HL-60/S4 (cell line): ENCODE data around the gene TAF15.

Source experiments
- in situ Hi-C: fragments of 300-500 bp; cut with MboI; formaldehyde crosslinking; loops from 2 replicates; pipeline ENCODE4 v1.14.3; 2022; ENCODE audit warnings: low sequenced_read_pairs

TAF15 gene

DNA sequence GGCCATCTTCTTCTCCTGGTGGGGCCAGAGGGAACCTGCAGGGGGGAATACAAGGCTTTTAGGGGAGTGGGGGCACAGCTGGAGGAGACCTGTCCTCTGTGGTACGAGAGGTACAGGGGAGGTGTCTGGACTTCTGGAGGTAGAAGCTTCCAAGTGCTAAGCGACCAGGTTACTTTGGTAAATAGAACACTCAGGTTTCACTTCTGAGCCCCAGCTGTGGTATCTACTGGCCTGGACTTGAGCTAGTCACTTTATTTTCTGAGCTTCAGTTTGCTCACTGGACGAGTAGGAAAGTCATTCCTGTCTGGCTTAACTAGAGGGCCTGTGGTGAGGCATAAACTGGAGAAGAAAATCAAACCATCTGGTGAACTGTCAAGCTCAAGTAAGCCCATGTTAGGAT is 59.5 kb downstream of the TAF15 start, which contains the start of gene HEATR9:
Gene HEATR9, minus strand, starts transcription at position 155 of the 400 bp plus-strand sequence. Its CDS starts 149 bp downstream, at position 6.
- in situ Hi-C loops, result no loop called here

DNA sequence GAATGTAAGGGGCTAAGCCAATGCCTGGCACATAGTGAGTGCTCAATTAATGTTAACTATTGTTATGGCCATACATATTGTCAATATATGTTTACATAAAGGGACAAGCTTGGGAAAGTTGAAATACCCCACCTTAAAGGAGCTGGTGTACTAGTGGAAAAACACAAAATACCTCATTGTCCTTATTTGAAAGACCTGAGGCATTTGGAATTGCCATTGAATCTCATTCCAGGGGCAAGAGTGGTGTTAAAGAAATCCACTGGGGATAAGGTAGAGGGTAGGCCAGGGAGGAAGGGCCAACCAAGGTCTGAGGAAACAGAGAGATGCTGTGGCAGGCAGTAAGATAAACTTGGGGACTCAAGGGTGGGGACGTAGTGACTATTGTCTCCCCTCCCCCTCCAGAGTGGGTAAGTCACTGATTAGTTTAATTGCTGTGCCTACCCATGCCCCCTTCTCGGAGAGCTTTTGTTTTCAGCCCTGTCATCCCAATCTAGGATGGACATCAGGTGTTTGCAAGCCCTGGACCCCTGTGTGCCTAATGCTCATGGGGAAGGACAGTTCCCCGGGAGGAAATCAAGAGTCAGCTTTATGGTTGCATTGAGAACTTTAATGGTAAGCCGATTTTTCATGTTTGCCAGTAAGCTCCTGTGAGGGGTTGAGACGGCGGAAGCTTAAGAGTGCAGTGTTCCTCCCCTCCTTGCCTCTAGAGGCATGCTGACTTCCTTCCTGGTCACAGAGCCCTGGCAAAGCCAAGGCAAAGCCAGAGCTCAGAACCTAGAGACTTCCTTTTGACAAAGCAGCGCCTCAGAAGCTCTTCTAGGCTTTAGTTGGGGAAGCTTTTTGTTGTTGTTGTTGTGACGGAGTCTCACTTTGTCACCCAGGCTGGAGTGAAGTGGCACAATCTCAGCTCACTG is 61.9 kb downstream of the TAF15 start:
- in situ Hi-C loops, result no loop called here

DNA sequence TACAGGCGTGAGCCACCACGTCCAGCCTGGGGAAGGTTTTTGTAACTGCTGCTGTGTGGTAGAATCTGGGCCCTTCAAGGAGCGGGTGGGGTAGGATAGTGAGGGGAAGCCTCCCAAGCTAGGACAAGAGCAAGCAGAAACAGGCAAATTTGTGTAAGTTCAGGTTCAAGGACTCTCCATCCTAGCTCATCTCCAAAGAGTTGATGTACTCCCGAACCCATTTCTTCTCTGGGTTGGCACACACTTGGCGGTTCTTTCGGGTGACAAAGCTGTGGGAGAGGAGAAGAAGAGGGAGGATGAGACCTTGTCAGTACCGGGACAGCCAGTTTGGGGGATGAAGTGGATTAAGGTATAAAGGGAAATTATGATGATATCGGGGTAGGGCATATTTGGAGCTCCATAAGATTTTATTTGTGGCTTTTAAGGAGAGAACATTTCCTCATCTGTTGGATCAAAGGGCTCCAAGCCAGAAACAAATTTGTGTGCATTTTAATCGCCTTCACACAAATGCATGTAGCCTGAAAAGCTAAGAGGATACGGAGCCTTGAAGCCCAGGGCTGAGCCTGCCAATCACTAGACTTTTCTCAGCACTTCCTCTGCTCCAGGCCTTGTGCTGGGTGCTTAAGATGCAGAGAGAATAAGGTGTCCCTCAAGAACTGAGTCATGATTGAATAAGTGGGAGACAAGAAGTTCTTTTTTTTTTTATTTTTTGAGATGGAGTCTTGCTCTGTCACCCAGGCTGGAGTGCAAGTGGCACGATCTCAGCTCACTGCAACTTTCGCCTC is 63.1 kb downstream of the TAF15 start:
- in situ Hi-C loops, result no loop called here

DNA sequence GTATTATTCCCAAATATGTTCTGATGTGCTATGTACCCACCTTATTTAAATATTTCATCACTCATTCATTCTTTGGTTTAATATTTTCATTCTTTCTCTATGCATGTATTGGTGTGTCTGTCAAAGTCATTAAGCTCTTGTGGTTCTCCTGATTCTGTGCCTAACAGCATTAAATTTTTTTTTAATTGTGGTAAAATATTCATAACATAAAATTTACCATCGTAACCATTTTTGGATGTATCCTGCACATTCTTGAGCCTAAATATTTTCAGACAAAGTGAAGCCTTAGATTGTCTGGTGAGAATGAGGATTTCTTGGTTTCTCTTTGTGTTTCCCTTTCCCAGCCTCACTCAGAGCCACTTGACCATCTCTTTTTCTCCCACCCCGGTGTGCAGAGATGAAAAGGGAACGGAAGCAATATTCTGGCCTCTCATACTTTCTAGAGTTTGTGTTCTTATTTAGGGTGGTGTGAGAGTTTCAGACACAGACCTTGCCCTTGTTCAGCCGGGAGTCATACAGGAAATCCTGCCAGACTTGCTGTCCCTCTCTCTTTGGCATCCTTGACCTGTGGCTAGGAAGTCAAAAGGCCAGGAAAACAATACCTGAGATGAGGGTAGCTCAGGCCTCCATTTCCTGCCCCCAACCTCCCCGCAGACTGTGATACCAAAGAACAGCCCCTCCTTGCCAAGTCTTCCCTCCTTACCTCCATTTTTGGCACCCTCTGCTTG is 66.0 kb downstream of the TAF15 start:
- in situ Hi-C loops, result no loop called here

DNA sequence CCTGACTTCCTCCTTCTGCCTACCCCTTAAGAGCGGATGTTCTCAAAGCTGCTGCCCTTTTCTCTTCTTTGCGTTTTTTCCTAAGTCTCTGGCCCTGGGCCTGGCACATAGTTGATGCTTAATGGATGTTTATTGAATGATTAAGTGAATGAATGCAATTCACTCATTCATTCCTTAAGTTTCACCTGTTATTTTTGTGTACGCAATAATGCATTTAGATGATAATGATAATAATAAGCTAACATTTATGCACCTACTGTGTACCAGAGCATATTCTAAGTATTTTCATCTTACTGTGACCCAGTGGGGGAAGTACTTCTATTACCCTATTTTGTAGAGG is 66.5 kb downstream of the TAF15 start:
- in situ Hi-C loops, result no loop called here

DNA sequence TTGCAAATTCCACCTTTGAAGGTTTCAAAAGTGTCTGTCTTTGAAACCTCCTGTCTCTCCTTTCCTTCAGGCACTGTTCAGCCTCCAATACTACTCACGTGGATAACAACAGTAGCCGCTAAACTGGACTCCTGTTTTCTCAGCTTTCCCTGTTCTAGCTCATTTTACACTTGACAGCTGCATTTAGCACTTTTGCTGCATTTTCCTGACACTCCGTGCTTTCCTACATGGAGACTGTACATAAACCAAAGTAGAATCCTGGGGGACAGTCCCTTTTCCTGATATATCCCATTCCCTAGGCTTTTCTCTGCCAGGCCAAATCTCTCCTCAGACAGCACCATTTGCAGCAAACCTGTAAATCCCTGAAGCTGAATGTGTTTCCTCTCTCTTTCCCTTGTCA is 67.2 kb downstream of the TAF15 start:
- in situ Hi-C loops, result no loop called here

DNA sequence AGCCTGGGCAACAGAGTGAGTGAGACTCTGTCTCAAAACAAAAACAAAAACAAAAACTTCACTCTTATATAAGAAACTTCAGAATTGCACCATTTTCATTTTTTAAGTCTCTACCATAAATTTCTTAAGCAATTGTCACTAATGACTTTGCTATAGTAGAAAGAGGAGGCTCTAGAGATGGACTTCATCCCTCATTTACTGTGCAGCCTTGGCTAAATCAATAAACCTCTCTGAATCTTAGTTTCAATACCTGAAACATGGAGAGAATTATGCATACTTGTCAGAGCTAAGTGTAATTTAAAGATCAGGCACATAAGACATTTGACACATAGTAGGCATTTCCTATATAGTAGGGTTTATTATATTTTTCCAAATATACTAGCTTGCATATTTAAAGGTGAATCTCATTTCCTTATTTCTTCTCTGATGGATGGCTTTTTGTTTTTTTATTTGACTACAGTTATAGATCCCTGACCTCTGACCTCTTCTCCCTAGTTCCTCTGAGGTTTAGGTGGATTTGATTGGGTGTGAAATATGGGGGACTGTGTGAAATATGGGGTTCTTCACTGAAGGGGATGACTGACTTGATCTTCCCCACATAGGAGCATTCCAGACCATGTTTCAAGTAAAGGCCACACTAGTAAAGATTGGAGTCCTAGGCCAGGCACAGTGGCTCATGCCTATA is 68.2 kb downstream of the TAF15 start:
- in situ Hi-C loops, result no loop called here

DNA sequence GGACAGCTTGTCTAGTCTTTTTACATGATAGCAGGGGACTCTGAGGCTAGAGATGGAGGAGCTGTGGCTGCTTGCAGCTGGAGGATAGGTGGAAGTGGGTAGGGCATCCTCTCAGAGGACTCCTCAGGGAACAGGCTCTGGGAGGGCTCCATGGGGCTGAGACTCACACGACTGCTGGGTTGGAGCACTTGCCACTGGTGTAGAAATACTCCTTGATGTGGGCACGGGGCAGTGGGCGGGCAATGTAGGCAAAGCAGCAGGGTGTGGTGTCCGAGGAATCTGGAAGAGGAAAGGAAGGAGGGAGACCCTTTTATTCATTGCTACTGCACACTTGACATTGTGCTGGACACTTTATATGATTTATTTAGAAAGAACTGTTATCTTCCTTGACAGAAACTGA is 69.1 kb downstream of the TAF15 start:
- in situ Hi-C loops, result no loop called here

DNA sequence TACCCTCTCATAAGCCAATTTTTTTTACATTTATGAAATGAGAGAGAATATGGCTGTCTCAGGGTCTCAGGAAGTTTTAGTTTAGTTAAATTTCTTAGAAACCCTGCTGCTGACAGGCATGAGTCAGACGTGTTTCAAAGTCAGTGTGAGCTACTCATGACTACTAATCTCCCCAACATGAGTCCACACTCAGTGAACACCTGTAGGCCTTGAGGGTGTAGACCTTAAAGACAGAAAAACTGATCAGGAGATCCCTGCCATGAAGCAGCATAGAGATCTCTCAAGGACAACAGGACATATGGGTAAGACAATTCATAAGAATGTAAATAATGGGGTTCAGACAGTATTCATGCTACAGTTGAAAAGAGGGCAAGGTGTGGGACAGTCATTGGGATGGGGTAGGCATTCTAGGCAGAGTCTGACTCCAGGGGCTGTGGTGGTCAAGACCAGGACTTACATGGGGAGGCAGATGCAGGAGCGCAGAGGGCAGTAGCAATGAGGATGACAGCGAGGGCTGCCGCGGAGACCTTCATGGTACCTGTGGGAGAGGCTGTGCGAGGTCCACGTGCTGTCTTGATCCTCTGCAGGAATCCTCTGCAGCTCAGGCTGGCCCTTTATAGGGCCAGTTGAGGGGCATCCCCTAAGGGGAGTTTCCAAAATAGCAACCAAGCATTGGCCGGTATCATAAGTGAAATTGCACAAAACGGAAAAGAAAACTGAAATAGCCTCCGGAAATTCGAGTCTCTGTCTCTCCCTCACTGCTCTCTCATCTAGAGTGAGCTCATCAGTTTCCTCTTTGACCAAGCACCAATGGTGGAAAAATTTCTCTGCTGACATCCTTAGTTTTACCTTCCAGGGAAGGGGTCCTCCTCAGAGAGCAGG is 70.7 kb downstream of the TAF15 start, which contains the start of gene CCL5:
Gene CCL5, minus strand, starts transcription at position 588 of the 882 bp plus-strand sequence.
- in situ Hi-C loops, result no loop called here

DNA sequence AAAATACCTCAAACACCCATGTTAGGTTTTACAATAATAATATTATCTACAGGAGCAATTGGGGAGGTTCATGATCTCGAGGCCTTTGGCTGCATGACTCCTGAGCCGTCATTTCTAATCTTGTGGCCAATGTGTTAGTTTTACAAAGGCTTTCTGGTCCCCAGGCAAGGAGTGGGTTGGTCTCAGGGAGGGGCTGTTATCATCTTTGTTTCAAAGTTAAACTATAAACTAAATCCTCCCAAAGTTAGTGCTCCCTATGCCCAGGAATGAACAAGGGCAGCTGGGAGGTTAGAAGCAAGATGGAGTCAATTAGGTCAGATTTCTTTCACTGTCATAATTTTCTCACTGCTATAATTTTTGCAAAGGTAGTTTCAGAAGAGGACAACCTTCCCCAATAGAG is 80.0 kb downstream of the TAF15 start:
- in situ Hi-C loops, result no loop called here

DNA sequence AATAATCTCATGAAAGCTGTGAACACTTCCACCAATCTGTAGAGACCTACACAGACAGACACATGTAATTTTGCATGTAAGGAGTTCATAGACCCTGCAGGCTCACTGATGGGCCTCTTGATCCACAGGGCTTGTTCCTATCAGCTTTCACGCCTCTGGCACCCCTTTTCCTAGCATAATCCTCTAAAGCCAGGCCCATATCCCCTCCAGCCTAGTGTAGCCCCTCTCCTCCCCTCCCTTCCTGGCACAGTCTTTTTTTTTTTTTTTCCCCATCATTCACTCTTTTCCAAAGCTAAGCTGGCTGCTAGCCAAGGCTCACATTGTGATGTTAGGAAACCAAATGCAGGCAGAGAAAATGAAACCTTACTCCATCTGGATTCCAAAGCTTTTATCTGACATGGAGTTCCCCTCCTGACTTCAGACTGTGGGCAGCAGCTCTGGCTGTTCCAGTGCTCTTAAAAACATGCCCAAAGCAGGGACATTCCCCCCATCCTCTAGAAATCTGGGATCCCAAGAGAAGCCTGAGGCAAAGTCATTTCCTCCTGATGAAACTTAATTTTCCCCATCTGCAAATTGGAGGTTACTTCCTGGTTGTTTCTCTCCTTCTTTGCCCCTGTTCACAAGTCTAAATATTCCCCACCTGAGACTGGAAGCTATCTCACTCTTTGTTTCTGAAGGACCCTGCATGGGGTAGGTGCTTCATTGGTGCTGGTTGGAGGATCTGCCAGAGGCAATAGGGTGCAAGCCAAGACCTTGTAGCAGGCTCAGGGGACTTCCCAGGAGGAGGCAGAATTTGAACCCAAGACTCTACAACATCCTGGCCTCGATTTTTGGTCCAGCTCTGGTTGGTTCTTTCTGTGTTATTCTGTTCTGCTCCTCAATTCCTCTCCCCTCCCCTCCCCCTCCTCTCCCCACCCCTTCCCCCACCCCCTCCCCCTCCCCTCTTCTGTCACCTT is 80.8 kb downstream of the TAF15 start:
- in situ Hi-C loops, result no loop called here

DNA sequence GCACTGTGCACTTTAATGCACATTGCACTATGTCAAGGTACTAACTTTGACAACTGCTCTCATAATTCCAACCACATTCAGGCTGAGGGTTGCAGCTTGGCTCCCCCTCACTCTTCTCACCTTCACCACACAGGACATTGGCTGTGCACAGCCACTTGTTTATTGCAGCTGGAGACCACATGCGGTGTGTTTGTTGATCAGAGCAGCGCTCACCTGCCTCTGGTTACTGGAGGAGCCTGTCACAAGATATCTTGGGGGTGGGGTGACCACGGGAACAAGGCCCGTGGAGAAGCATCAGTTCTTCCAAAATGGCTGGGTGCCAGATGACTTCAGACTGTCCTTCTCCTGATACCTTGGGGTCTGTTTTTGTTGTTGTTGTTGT is 81.5 kb downstream of the TAF15 start:
- in situ Hi-C loops, result no loop called here

DNA sequence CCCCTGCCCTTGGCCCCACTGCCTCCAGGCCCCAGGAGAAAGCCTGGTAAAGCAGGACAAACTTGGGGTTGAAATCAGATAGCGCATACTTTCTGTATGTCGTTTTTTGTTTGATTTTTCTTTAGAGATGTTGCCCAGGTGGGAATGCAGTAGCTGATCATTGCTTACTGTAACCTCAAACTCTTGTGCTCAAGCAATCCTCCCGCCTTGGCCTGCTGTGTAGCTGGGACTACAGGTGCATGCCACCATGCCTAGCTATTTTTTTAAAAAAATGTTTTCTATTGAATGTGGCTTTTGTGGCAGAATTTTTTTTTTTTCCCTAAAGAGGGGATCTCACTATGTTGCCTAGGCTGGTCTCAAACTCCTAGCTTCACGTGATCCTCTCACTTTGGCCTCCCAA is 82.0 kb downstream of the TAF15 start:
- in situ Hi-C loops, result no loop called here

DNA sequence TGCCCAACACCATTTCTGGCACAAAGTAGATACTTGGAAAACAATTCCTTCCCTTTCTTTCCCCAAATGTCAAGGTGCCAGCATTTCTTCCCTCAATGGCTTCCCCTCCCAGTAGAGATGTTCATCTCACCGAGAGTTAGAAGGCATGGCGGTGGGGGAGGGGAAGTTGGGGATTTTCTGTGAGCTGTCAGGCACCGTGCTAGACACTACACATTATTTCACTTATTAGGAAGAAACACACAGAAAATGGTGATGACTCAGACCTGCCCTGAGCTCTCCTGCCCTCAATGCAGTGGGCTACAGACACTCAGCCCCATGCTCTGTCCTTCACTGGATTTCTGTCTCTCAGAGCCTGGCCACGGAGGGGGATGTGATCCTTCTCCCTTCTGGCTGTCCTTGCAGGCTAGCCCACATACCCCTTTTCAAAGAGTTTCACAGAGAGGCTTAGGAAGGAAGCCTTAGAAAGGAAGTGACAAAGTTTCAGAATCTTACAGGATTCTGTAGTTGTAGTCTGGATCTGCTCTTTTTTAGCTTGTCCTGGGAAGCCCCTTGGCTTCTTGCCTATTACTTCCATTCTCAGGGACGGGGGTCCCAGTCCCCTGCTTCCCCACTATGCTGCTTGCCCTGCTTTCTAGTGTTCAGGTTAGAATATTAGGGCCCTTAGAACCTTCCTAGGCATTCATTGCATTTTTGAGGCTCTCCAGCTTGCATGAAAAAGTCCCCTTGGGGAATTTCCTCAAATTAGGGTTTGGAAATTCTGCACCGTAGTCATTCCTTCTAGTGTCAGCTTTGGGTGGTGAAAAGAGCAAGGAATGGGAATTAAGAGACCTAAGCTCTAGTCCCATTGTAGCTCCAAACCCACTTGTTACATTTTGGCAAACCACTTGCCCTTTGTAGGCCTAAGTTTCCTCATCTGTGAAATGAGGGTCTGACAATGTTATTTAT is 83.1 kb downstream of the TAF15 start:
- in situ Hi-C loops, result no loop called here

DNA sequence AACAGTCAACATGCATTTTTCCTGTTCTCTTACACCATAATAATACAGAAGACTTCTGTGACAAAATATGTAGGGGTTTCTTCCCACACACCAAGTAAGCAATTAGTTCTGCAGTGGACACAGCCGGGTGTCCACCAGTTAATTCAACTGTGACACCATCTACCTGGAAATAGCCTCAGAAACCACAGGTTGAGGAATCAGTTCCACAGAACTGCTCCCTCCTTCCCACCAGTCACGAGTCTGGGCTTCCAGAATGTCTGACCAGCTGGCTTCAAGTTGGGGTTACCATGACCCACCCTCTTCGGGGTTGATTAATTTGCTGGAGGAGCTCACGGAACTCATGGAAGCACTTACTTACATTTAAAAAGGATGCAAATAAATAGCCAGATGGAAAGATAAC is 84.5 kb downstream of the TAF15 start:
- in situ Hi-C loops, result no loop called here

DNA sequence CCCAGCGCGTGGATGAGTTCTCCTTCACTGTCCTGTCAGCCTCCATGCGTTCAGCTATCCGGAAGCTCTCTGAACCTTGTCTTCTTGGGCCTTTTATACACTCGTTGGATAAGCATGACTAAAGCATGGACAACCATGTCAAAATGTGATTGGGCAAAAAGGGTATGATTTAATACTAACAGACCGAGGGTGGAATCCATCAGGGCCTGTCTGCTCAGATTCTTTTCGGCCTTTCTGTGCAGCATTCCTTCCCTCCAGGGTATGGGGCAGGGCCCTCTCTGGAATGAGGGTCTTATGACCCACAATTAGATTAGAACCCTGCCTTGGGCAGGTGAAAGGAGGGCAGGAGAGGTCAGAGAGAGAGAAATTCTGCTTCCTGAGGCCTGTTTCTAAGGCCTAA is 84.9 kb downstream of the TAF15 start:
- in situ Hi-C loops, result no loop called here
